Testis (tissue), 3 donors: ENCODE results near the gene GRHPR. TPM values are rescaled to one million over a fixed set of nuclear protein-coding genes. Genes with fewer than 3 reads are reported as not detected.

Experiments
- DNase-seq: peaks from one replicate; pipeline ENCODE4 v3.0.0-alpha.2; 2019
- H3K27ac ChIP-seq, 2 donors: fragments of 200-600 bp; sonication (generic); one replicate each; pipeline ENCODE4 v1.5.1; 2019
- H3K27me3 ChIP-seq: fragments of 200-600 bp; sonication (generic); one replicate; pipeline ENCODE4 v1.5.1; 2019
- H3K36me3 ChIP-seq: fragments of 200-600 bp; sonication (generic); one replicate; pipeline ENCODE4 v1.5.1; 2017; ENCODE audit warnings: low read depth; ENCODE audit errors: missing control alignments
- H3K4me1 ChIP-seq: fragments of 200-600 bp; sonication (generic); one replicate; pipeline ENCODE4 v1.5.1; 2019
- H3K4me3 ChIP-seq, 2 donors: fragments of 200-600 bp; sonication (generic); one replicate each; pipeline ENCODE4 v1.5.1; 2017 to 2019
- H3K9me3 ChIP-seq: fragments of 200-600 bp; sonication (generic); one replicate; pipeline ENCODE4 v1.5.1; 2017
- POLR2A ChIP-seq: fragments of 450-650 bp; IDR thresholded peaks from one replicate; pipeline ENCODE4 v1.6.1; 2017; ENCODE audit warnings: antibody characterized with exemption, mild to moderate bottlenecking, moderate library complexity
- WGBS, 2 donors: methylation state at CpG; one replicate each; pipeline ENCODE4 v1.1.5; 2018; 5-methylcytosine and 5-hydroxymethylcytosine counted together
- intact Hi-C: fragments of 100-400 bp; cut with DNase I; formaldehyde crosslinking; loops from one replicate; pipeline ENCODE4 v1.15.1; 2023; ENCODE audit warnings: low total_unique reads
- polyA plus RNA-seq: library from polyadenylated mRNA; stranded (reverse); fragments of 350-450 nt; fragmentation: Illumina TruSeq; extraction: RNeasy Lipid Tissue Mini Kit (QIAGEN cat#74804); gene quantifications from one replicate; pipeline ENCODE4 v1.2.3, GENCODE V29; 2014; ENCODE audit warnings: low read depth, low replicate concordance; ENCODE audit not compliant: insufficient read depth
- total RNA-seq, 2 donors: library from RNA; depleted of rRNA; stranded (reverse); fragments of >200 nt; gene quantifications; one replicate each; pipeline ENCODE4 v1.2.3, GENCODE V29; 2016
- TF ChIP-seq, protein P1 (sequence below), 3 experiments: fragments of 450-650 bp in 2 of 3; fragments of 200-600 bp in 1 of 3; sonication (generic) in 1 of 3; IDR thresholded peaks; one replicate each; pipeline ENCODE4 v1.5.1; 2016 to 2019; ENCODE audit warnings: antibody characterized with exemption in 3 of 3, mild to moderate bottlenecking in 2 of 3, moderate library complexity in 1 of 3

The GRHPR gene
- total and polyA plus RNA-seq, 3 donors from 2014 or later, result 130 to 262 (median 195) TPM

DNA sequence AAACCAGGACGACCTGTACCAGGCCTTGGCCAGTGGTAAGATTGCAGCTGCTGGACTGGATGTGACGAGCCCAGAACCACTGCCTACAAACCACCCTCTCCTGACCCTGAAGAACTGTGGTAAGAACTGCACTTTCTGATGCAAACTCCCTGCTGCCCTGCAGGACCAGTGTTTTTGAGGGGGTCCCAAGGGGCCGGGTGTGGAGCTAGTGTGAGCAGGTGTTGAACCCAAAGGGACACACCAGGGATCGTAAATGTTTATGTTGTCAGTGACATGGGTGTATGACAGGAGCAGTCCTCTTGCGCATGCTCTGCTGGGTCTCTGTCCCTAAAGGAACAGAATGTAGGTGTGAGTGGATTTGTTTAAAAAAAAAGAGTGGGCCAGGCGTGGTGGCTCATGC is 9.5 kb downstream of the GRHPR start:
- 81 to 82% methylated on average over 5 to 6 of the region's 6 CpGs for WGBS, 2 donors

DNA sequence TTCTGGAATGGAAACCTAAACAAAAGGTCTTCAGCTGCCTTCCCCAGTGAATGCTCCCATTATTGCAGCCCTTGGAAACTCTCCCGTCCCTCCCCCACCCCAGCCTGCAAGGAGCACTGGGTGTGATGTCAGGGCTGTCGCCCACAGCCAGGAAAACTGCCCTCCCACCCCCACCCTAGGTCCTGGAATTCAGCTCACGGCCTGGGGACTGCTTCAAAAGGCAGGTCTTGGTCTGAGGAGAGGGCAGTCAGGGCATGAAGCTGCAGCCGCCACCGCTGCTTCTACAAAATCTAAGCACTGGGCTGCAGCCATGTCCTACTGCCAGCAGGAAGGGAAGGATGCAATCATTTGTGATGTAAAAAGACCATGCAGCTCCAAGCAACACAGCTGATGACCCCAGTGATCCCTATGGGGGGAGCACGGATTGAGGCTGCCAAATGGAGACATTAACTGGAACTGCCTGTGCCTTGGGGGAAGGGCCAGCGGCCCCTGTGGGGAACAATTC is 11.4 kb downstream of the GRHPR start:
- DNase-seq, result peak; percentile 68
- Histone ChIP-seq H3K4me1 (peaks cover 39% of the 10 kb centered on the region), H3K27me3 (no peaks in the 10 kb centered on the region), H3K9me3 (no peaks in the 10 kb centered on the region), H3K27ac (peak overlapping the region; percentile 24 to 51), H3K36me3 (no peaks in the 10 kb centered on the region), H3K4me3 (no peak overlapping the region)
- intact Hi-C loops, result no loop called here
- TF ChIP-seq, protein P1, sequence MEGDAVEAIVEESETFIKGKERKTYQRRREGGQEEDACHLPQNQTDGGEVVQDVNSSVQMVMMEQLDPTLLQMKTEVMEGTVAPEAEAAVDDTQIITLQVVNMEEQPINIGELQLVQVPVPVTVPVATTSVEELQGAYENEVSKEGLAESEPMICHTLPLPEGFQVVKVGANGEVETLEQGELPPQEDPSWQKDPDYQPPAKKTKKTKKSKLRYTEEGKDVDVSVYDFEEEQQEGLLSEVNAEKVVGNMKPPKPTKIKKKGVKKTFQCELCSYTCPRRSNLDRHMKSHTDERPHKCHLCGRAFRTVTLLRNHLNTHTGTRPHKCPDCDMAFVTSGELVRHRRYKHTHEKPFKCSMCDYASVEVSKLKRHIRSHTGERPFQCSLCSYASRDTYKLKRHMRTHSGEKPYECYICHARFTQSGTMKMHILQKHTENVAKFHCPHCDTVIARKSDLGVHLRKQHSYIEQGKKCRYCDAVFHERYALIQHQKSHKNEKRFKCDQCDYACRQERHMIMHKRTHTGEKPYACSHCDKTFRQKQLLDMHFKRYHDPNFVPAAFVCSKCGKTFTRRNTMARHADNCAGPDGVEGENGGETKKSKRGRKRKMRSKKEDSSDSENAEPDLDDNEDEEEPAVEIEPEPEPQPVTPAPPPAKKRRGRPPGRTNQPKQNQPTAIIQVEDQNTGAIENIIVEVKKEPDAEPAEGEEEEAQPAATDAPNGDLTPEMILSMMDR (IDR thresholded peaks at IDR 0.05), result no peak
- no peak for TF ChIP-seq POLR2A
- 26 to 47% methylated on average over 3 to 7 of the region's 7 CpGs for WGBS, 2 donors

More for the DNA sequence above, 9.5 kb downstream of the GRHPR start:
- no peaks in the 10 kb centered on the region for H3K27me3 ChIP-seq
- peak overlapping the region in 1 of 2 donors; percentile 50 for H3K27ac ChIP-seq
- TF ChIP-seq, protein P1 (IDR thresholded peaks at IDR 0.05), result no peak
- no peak for TF ChIP-seq POLR2A
- intact Hi-C loops, result no loop called here
- H3K4me3 ChIP-seq, result no peak overlapping the region
- H3K36me3 ChIP-seq, result no peaks in the 10 kb centered on the region
- DNase-seq, result no peak
- H3K4me1 ChIP-seq, result peaks cover 39% of the 10 kb centered on the region
- H3K9me3 ChIP-seq, result no peaks in the 10 kb centered on the region

DNA sequence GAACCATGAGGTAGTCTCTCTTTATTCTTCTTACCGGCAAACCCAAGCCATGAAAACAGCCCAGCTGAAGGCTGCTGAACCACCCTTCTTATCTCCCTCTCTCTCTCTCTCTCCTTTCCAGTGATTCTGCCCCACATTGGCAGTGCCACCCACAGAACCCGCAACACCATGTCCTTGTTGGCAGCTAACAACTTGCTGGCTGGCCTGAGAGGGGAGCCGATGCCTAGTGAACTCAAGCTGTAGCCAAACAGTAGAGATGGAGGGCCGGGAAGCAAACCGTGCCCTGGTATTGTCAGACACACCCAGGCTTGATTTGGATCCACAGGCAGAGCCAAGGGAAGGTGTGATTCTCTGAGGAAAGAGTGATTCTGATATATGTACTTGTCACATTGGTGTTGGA is 14.0 kb downstream of the GRHPR start:
- no peak for DNase-seq
- Histone ChIP-seq H3K9me3 (no peaks in the 10 kb centered on the region), H3K27me3 (no peaks in the 10 kb centered on the region), H3K36me3 (no peaks in the 10 kb centered on the region), H3K4me1 (peaks cover 25% of the 10 kb centered on the region), H3K27ac (no peak overlapping the region), H3K4me3 (no peak overlapping the region)
- intact Hi-C loops, result no loop called here
- TF ChIP-seq, protein P1 (IDR thresholded peaks at IDR 0.05), result no peak
- no peak for TF ChIP-seq POLR2A
- 72 to 84% methylated on average over 5 of the region's 5 CpGs for WGBS, 2 donors

DNA sequence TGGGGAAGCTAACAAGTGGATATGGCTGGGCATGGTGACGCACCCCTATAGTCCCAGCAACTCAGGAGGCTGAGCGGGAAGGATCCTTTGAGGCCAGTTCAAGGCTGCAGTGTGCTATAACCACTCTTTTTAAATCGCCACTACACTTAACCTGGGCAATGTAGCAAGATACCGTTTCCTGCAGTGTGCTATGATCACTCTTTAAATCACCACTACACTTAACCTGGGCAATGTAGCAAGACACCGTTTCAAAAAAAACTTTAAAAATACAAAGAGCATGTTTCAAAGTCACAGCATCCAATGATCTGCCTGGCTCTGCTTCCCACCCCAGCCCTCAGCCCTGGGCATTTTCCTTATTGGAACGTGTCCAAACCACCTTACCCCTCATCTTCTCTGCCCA is 14.5 kb downstream of the GRHPR start:
- Histone ChIP-seq H3K27ac (no peak overlapping the region), H3K36me3 (no peaks in the 10 kb centered on the region), H3K27me3 (no peaks in the 10 kb centered on the region), H3K4me1 (peaks cover 22% of the 10 kb centered on the region), H3K9me3 (no peaks in the 10 kb centered on the region), H3K4me3 (no peak overlapping the region)
- TF ChIP-seq POLR2A, result no peak
- 91 to 92% methylated on average over 6 of the region's 6 CpGs for WGBS, 2 donors
- intact Hi-C loops, result no loop called here
- DNase-seq, result no peak

DNA sequence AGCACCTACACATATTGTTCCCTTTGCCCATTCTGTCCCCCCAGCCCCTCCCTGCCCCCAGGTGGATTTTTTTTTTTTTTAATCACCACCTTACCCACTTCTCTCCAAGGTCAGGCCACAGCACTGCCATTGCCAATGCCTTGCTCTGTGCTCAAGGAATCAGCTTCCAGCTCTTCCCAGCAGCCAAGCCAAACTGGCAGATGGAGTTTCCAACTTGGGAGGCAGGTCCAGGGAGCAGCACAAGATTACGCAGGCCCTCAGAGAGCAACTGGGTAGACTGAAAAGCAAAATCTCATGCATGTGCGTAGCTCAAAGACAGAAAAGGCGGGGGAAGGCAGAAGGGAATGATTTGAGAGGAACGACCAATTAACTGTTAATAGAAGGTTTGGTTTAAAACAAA is 15.1 kb downstream of the GRHPR start:
- no peak overlapping the region for H3K4me3 ChIP-seq
- no peaks in the 10 kb centered on the region for H3K27me3 ChIP-seq
- peaks cover 19% of the 10 kb centered on the region for H3K4me1 ChIP-seq
- H3K9me3 ChIP-seq, result no peaks in the 10 kb centered on the region
- DNase-seq, result no peak
- H3K27ac ChIP-seq, result no peak overlapping the region
- intact Hi-C loops, result no loop called here
- no peaks in the 10 kb centered on the region for H3K36me3 ChIP-seq
- WGBS, 2 donors, result 88 to 90% methylated on average over 4 of the region's 4 CpGs
- no peak for TF ChIP-seq POLR2A
- TF ChIP-seq, protein P1 (IDR thresholded peaks at IDR 0.05), result no peak
